ENCODE measurements around the gene TIAM1. TPM values are rescaled to one million over a fixed set of nuclear protein-coding genes. Genes with fewer than 3 reads are reported as not detected.
"Not testable (repeated sequence)": the region's sequence is repeated elsewhere in the genome, so short reads cannot be mapped to it uniquely, and the experiment has no call there.

Gene TIAM1
- total RNA-seq, 1 donor from 2014 or later: 0.85 TPM

DNA sequence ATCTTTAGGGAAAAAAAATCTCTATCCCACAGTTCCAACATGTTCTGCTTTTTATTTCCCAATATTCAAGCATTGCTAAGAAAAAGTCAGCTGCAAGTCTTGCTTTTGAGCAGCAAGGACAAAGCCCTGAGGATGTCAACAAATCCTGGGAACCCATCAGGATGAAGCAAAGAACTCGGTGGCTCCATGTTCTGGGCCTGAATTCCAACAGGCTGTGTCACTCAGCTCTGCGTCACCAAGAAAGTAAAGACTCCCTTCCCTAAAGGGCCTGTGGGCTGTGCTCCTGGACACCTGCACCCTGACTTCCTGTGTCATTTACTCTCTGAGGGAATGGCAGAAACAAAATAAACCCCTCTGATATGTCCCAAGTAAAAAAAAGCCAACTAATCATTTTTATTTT is 95.5 kb downstream of the TIAM1 start:
- no peak for DNase-seq

DNA sequence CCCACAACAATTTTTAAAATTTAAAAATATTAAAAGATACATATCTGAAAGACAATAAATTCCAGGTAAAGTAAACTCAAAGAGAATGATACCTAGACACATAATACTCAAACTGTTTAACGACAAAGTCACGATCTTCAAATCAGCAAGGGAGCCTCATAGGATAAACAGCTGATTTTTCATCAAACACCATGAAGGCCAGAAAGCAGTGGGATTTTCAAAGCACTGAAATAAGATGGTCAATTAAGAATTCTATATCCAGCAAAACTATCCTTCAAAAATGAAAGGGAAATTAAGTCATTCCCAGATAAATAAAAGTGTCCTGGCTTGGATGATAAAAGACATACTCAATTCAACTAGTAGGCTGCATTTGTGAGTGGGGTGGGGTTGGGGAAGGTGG is 100.5 kb downstream of the TIAM1 start:
- no peak for DNase-seq

DNA sequence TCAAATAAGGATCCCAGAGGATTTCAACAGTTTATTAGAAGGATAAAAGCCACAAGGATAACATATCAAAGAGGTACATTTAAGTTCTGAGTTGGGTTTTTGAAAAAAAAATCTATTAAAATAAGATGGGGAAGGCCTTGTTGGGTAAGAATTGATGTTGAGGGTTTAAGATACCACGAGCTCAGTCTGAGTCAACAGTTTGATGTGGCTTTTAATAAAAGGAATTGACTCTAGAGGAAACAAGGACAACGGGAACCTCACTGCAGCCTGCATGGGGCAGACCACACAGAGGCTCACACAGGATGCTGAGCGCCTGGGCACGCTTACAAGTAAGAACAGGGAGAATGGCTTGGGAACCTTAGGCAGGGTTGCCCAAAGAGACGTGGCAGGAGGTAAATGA is 107.5 kb downstream of the TIAM1 start:
- DNase-seq: no peak

DNA sequence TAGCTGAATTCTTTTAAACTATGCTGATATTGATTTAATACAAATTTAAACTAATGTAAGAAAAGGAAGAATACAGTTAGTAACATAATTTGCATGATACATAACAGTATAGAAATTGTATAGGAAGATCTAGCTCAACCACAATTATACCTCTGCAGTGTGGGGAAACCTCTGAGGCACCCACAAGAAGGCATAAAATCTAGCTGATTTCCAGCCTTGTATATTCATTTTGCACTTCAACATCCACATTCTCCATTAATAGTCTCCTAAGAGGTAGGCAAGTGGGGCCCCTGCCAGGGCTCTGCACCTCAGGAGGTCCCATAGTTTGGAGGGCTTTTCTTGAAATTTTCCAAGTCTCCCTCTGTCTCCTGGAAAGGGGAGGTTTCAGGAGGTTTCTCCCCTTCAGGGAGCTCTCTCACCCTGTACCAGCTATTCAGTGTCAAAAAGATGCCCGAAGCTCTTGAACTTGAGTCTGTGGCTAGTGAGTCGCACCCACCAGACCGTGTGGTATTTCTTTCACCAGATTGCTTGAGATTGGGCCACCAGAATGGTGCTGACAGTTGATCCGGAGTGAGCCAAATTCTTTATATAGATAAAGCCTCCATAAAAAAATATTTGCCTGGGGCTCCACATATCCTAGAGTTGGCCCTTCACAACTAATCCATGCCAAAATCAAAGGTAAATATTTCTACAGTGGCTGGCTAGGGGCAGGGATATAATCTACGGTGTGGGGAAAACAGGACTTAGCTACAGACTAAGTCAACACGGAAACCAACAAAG is 108.2 kb downstream of the TIAM1 start:
- DNase-seq: no peak

DNA sequence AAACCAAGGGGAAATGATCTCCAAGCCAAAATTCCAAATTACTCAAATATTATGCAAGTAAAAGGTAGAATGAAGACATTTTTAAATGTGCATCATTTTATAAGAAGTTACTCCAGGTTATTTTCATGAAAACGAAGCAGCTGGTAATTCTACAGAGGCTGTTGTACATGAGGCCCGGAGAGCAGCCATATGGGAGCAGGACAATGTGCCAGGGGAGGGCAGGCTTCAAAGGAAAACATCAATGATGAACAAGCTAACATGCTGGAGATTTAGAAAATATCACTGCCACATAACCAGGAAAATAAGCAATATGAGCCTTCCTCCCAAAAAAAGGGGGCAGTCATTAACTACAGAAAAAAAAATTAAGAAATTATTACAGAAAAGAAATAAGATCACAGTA is 109.1 kb downstream of the TIAM1 start:
- DNase-seq: no peak

DNA sequence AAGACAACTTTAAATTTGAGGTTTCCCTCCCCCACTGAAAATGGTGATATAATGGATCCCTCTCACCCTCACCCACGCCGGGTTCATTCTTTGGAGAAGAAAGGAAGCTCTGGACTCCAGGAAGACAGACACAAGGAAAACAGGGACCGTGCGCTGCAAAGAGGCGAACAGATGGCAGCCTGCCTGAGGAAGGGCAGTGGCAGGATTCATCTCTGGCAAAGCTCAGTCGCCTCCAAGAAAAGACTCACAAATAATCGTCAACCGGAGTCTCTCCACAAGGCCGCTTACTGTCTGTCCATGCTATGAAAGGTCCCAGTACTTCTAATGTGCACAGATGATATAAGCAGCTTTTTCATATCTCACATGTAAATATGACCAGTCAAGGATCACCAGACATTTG is 110.3 kb downstream of the TIAM1 start:
- DNase-seq: no peak

DNA sequence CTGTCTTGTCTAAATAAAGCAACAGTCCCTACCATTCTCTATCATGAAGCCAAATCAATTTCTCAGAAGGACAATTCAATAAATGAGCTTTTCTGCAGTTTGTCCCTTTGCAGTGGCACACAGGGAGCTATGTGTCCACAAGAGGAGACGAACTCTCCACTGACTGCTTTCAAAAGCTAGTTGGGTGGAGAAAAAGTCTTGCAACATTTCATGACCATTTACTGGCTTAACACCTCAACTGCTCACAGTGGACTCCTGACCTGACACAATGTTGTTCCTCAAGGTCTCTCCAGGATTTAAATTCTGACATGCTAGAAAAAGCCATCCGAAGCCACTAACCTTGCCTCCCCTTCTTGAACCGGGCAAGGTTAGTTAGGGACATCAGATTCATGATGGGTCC is 111.7 kb downstream of the TIAM1 start:
- DNase-seq: no peak

DNA sequence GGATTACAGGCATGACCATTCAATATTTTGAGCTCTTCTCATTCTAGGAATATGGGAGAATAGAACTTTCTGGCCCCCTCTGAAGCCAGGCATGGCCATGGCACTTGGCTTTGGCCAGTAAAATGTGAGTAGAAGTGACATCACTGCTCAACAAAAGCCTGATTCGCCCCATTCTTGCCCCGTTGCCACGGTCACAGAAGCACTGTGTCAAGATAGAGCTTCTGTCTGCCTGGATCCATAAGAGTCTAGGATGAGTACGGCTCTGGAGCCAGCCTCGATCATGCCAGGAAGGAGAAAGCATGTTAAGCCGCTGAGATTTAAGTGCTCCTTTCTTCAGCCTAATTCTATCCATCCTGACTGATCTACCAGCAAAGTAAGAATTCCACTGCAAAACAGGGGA is 113.1 kb downstream of the TIAM1 start:
- DNase-seq: no peak

DNA sequence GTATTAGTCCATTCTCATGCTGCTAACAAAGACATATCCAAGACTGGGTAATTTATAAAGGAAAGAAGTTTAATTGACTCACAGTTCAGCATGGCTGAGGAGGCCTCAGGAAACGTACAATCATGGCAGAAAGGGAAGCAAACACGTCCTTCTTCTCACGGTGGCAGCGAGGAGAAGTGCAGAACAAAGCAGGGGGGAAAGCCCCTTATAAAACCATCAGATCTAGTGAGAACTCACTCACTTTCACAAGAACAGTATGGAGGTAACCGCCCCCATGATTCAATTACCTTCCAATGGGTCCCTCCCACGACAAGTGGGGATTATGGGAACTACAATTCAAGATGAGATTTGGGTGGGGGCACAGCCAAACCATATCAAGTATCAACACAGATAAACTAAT is 115.3 kb downstream of the TIAM1 start:
- not testable (repeated sequence) for DNase-seq

DNA sequence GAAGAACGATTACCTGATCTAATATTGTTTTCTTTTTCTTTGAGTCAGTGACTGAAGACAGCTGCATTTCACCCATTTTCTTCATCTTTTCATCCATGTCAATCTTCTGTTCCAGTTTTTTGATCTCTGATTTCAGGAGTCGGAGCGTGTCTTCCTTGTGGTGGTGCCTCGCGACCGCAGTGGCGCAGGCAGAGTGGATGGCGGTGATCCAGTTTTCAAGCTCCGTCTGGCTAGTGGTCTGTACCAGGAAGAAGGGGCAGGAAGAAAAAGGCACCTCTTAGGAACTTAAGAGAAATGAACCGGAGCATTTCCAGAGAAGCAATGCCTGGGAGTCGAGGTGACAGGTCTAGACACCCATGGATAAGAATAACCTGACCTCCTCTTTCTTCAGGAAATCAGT is 118.3 kb downstream of the TIAM1 start:
- DNase-seq: no peak

DNA sequence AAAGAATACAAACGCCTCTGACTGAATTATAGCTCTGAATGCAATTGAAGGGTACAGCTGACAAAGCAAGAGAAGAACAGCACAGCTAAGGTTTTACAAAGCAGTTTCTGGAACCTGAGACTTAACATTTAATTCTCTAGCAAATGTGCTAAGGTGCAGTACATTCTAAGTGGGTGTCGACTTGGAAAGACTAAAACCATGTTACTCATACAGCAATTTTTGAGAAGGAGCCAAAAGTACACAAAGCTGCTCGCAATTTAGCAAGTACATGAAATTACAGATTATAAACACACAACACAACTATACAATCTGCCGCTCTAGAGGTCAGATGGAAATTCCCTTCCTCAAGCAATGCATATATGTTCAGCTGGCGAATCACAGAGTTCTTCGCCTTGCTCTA is 121.9 kb downstream of the TIAM1 start:
- DNase-seq: no peak

DNA sequence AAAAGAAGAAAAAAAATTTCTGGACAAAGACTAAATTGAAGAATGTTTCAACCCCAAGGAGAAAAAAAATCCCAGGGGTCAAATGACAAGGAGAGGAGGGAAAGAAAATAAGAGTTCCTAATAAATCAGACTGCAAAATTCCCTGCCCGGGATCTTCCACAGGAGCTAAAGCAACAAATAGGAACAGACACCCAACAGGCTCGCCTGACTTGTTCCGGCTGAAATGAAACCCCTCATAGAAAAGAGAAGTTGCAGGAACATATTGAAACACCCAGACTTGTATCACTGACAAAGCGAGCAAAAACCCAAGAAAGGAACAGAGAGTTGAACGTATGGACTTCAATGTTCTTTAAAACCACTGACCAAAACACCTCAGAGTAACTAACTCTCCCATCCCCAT is 123.0 kb downstream of the TIAM1 start:
- no peak for DNase-seq

DNA sequence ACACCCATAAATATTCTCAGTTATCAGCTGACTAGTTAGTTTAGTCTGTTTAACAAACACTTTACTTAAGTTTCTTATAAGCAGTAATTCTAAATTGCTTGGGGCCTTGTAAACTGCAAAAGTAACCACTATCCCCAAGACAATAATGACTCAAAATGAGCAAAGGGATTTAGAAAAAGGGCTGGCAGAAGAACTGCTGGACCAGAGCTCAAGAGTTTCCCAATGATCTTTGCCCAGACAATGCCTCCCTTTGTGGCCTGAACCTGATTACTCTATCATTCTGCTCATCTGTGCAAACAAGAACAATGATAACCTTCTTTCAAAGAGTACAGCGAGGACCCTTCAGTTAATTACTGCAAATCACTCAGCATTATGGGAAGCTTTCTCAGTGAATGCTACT is 123.5 kb downstream of the TIAM1 start:
- no peak for DNase-seq

DNA sequence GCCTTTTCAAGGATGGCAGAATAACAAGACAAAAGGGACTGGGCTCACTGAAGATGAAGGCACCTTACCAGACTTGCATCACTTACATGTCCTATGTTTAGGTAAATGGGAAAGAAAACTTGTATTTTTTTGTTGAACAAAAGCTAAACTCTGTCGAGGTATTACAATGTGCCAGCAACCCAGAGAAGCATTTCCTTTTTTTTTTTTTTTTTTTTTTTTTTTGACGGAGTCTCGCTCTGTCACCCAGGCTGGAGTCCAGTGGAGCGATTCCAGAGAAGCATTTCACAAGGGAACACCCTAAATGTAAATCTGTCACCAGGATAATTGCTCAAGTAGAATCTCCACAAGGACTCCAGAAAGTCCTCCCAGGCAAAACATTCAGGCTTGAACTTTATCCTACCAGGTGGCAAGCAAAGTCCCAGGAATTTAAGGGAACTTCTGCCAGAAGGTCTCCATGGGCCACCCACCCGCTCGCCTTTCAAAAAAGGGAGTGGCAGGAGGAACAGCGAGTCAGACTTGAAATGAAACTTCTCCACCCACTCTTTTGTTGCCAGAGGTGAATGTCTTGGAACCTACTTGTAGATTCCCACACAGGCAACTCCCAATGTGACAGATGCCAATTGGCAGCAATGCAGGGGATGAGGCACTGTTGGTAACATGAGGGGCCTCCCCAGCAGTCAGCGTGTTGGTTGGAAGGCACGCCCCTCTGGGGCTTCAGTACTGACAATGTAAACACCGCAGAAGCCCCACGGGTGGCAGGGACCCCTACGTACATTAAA is 125.0 kb downstream of the TIAM1 start:
- no peak for DNase-seq

DNA sequence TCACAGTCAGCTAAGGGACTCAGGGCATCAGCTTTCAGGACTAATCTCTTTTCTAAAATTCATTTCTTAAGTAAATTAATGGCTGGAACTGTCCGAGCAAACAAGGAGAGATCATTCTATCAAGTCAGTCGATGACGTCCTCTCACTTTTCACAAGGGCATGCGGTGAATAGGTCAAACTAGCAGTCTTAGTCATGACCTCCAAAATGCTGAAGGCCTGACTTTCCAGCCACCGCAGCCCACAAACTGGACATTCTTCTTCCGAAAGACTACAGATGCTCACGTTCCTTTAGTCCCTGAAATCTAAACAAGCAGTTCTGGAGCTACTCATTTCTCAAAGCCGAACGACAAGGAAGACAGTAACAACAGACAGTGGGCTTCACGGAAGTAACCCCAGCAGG is 127.9 kb downstream of the TIAM1 start:
- no peak for DNase-seq

DNA sequence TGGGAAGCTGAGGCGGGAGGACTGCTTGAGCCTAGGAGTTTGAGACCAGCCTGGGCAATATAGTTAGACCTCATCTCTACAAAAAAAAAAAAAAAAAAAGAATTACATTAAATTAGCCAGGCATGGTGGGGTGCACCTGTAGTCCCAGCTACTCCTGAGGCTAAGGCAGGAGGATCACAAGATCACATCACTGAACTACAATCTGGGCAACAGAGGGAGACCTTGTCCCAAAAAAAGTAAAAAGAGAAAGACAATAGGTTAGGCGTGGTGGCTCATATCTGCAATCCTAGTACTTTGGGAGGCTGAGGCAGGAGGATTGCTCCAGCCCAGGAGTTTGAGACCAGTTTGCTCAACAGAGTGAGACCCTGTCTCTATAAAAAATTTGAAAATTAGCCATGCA is 130.3 kb downstream of the TIAM1 start:
- DNase-seq: no peak

DNA sequence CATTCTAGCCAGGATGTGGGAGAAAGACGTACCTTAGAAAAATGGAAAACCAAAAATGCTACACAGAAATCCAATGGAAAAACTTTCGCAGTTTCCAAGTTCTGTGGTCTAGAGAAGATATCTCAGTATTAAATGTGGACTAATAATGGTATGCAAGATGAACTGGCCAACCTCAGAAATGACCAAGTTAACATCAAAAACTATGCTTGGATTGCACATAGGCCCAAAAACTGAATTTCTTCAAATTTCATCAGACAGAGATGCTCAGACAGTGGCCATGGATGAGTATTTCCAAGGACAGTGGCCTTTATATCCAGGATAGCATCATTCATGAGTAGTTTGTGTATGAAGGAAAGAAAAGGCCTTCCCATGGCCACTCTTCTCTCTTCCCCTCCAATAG is 132.2 kb downstream of the TIAM1 start:
- DNase-seq: no peak

DNA sequence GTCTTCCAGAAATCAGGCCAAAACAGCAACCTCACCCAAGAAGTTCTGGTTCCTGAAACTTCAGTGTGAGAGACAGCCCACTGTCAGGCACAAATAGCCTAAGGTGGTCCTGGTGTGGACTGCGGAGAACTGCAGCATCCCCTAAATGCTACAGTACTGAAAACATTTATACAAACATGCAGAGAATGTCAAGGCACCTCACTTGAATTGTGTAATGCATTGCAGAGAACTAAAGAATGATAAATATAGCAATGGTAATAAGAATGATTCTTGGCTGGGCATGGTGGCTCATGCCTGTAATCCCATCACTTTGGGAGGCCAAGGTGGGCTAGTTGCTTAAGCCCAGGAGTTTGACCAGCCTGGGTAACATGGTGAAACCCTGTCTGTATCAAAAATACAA is 138.6 kb downstream of the TIAM1 start:
- no peak for DNase-seq

DNA sequence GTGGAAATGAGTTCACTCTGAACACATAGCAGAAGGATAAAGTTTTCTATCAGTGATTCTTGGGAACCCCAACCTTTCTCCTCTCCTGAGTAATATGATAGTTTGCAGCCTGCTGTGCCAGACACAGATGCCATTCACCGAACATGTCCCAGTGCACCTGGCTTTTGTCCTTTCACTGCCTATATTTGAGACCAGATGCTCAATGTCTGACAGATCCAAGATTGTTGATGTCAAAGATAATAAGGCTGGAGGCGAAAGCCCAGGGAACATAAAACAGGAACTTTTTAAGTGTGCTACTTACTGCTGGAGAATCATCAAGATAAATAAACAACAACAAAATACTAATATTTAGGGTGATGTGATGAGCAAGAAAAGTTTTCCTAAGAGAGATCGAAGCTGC is 139.3 kb downstream of the TIAM1 start:
- DNase-seq: no peak

DNA sequence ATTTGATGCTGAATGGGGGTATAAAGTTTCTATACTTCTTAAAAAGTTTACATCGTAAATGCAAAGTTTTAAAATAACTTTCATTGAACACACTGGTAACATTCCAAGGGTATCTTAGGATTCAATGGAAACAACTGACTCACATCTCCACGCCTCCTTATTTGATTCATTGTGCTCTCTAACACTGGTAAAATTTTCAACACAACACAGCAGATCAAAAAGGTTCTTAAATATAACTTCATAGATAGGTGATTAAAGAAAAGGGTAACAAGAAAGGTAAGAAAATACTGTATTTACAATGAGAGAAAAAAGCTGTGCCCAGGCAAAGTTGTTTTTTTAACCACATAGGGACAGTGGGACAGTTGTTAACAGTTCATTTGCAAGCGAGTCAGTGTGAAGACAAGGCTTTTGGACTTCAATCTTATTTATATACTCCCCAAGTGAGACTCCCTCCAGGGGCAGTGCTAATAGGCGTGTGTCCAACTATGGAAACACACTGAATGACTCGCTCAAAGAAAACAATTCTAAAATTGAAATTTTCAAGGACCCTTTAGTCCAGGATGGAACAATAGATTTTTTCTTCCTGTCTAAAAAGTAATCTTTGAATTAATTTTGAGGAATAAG is 140.5 kb downstream of the TIAM1 start:
- no peak for DNase-seq

DNA sequence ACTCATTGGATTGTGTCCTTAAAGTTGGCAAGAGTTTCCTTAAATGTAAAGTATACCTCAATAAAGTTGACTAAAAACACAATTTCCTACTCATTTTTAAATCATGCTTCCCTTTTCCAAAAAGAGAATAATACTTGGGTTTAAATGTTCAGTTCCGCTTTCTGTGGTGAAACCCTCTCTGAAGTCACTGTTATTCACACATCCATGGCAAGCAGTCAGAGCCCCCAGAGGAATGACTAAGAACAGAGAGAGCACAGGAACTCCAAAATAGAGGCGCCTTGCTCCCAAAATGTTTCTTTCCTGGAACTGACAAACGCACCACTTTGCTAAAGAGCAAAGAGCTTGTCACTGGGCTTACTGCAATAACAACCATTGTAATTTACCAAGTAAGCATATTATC is 142.5 kb downstream of the TIAM1 start:
- DNase-seq: no peak

DNA sequence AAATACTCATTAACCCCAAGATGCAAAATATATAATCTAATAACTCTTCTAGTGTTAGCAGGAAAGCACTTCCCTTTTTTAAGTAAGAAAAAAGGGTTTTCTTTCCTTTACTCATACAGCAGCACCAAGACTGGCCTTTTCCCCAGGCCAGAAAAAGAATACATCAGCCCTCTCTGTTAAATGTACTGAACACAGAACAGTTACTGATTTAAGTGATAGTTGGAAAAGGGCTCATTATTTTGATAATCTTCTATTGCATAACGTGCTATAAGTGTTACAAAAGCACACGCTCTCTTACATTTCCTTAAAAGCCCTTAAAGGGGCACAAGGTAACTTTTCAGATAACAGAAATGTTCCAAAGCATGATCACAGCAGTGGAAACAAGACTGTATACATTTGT is 142.9 kb downstream of the TIAM1 start:
- no peak for DNase-seq

DNA sequence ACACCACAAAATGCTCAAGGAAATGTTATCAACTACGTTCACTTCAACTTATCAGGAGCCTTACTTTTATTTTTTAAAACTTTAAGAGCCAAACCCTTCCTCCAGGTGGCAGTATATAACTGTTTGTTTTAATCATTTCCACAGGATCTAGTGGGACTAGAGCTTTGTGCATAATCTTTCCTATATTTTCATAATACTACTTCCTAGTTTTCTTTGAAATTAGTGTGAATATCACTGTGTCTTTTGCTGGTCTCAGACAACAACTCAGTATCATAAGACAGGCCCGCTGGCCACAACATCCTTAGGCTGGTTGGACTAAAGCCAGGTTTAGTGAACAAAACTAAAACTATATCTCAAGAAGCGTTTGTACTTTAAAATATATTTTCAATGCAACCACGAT is 145.5 kb downstream of the TIAM1 start:
- DNase-seq: peak; percentile 66

DNA sequence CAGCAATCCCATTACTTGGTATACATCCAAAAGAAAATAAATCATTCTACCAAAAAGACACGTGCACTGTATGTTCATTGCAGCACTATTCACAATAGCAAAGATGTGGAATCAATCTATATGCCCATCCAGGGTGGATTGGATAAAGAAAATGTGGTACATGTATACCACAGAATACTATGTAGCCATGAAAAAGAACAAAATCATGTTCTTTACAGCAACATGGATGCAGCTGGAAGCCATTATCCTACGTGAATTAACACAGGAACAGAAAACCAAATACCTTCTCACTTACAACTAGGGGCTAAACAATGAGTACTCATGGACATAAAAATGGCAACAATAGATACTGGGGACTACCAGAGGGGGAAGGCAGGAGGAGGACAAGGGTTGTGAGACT is 147.3 kb downstream of the TIAM1 start:
- no peak for DNase-seq

All from dermis blood vessel endothelial cell (primary cell).